ENCODE measurements around the gene TSC22D3.
A peak's percentile ranks its signal among the peaks of the same experiment; 100 is the strongest.

The TSC22D3 gene

DNA sequence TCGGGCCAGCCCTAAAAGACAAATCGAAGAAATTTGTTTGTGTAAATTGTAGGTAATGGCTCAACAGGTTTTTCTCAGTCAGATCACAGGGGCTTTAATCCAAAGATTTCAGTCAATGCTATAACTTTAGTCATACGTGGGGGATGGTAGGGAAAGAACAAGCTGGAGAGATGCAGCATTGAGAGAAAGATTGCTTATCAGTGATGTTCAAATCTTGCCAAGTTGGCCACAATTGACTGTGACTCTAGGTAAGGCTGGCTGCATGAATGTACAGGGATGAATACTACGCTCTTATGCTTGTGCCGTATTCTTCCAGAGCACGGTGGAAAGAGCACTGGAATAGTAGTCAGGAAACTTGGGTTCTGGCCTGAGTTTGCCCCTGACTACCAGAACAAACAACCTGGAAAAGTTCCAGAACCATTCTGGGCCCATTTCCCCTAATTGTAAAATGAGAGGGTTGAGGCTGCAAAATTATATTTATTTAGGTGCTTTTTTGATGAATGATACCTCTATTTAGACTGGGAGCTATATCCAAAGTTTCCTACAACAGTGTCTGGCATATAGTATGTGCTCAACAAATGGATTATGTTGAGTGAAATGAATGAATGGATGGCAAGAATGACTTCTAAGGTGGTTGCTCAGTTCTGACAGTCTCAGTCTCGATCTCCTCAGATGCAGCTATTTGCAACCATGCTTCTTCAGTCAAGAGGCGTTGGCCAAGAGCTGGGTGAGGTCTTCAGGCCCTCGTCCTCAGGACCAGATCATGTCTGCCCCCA, 44.4 kb downstream of the TSC22D3 start:
- no peak for DNase-seq (ENCODE audit: low read depth)

GRCh38 chrX:107730298-107730655, 45.3 kb downstream of the TSC22D3 start:
- no peak for DNase-seq (ENCODE audit: low read depth)

GRCh38 chrX:107729558-107730297, 45.9 kb downstream of the TSC22D3 start:
- DNase-seq (ENCODE audit: low read depth): no peak

GRCh38 chrX:107728371-107729099, 47.1 kb downstream of the TSC22D3 start:
- DNase-seq (ENCODE audit: low read depth): no peak

GRCh38 chrX:107726816-107727534, 48.6 kb downstream of the TSC22D3 start:
- no peak for DNase-seq (ENCODE audit: low read depth)

DNA sequence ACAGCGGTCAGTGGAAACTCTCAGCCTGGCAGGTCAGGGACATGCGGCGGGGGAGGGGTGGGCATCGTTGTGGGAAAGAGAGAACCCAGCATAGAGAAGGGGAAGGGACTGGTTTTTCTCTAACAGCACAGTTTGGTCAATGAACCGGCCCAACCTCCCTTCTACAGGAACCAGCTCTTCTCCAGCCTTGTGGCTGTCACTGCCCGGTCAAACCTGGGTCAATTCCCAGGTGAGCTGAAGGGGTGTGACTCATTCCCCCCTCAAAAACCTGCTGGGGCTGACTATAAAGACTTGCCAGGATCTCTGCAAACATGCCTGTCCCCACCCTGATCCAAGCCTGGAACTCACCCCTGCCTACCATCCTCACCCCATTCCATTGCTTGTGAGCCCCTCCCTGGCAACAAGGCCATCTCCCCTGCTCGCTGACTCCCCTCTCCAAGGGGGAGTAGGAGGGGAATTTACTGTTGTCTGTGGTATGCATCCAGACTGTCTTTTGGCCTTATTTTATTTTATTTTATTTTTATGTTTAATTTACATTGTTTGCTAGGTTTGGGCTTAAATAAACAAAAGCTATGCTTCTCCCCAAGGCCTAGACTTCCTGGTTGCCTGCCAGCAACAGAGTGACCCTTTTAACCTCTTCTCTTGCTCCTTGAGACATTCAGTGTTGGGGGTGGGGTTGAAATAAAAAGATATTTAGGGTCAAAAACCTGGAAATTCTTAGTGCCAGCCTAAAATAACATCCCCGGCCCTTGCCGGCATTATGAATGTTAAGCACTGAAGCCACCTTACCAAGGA, 49.6 kb downstream of the TSC22D3 start:
- DNase-seq (ENCODE audit: low read depth): no peak

- no peak for DNase-seq (ENCODE audit: low read depth)
These were observed 50.9 kb downstream of the TSC22D3 start for GRCh38 chrX:107724653-107725052.

GRCh38 chrX:107723511-107723910, 52.1 kb downstream of the TSC22D3 start:
- no peak for DNase-seq (ENCODE audit: low read depth)

- no peak for DNase-seq (ENCODE audit: low read depth)
These were observed 53.5 kb downstream of the TSC22D3 start for GRCh38 chrX:107721966-107722707.

DNA sequence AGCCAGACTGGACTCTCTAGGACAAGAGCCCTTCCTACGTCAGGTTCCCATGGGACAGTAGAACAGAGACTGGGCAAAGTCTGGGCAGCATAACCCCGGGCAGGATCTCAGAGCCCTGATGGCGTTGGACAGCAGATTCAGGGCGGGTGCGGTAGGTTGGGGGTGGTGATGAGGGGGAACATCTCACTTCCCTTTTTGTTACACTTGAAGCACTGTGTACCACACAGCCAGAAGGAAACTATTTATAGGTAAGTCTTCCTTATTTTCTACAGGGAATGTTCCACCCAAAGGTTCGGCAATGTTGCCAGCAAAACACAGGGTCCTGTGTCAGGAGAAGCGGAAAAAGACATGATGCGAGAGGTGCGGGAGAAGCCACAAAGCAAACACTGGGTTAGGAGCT, 54.3 kb downstream of the TSC22D3 start:
- DNase-seq (ENCODE audit: low read depth): no peak

DNA sequence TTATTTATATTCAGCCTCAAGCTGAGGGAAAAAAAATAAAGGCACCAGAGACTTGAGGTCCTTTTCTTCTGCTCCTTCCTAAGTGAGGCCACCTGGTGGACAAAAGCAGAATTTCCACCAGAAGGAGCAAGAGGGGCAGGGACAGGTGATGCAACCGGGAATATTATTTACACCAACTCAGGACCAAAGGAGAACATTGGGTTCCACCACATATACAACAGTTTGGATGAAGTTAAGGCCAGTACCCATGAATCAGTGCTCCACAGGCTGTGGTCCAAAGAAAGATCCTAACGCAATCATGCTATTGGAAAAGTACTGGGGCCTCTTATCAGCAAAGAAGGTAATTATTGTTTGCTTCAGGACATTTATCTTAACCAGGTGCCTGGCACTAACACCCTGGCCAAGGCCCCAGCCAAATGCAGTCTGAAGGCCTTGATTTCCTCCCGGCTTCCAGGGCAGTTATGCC, 57.4 kb downstream of the TSC22D3 start:
- peak; percentile 48 for DNase-seq (ENCODE audit: low read depth)

DNA sequence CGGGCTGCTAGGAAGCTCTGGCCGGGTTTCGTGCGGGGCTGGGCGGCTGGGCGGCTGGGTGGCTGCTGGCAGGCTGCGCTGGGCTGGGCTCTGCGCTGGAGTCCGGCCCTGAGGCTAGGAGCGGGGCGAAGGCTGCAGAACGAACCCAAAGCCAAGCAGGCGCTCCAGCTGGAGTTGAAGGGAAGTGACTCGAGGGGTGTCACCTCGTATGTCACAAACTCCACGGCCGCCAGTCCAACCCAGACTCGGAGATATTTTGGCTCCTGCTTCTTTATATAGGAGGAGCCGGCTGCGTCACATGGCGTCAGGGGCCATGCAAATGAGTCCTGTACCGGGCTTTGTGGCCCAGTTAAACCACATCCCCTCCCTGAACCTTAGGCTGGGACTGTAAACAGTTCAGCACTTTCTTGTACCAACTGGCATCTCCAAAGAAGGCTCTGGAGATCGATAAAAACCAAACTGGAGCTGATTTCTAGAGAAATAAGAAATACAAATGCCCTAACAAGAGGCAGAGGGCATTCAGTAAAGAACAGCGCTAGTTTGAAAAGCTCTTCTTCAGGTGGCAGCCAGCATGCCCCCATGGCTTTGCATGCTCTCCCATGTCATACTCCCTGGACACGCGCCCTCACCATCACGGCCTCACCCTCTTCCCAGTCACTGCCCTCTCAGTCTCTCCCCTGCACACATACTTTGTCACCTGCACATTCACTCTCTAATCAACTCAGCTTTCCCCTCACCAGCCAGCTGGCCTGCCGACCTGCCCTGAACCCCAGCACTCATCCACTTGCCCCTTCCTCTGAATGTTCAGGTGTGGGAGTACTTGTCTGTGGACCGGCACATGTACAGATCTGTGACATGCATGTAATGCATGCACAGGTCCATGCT, 58.5 kb downstream of the TSC22D3 start:
- DNase-seq (ENCODE audit: low read depth): peak; percentile 66

GRCh38 chrX:107716118-107716684, 59.4 kb downstream of the TSC22D3 start:
- no peak for DNase-seq (ENCODE audit: low read depth)

- DNase-seq (ENCODE audit: low read depth): no peak
These were observed 60.1 kb downstream of the TSC22D3 start for GRCh38 chrX:107715331-107716117.

DNA sequence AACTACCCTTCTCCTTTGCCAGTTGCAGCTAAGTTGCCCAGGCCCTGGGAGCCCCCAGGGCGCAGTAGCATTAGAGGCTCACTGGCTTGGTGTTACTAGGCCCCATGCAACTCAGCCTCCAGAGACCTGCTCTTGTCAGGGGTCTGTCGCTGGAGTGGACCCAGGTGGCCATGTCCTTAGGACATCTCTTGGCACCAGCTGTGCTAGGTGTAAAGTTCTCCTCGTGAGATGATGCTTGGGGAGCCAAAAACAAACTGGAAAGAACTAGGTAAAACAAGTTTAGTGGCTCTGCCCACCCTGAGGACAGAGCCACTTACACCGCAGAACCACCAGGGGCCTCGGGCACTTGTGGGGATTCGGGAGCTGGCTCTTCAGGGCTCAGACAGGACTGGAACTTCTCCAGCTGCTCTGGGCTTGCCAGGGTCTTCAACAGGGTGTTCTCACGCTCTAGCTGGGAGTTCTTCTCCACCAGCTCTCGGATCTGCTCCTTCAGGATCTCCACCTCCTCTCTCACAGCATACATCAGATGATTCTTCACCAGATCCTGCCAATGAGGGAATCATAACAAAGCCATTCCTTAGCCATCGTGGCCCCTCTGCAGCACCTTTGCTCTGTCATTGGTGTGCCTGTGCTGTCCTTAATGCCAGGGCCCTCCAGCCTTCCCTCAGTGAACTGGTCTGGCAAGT, 61.2 kb downstream of the TSC22D3 start:
- DNase-seq (ENCODE audit: low read depth): no peak

DNA sequence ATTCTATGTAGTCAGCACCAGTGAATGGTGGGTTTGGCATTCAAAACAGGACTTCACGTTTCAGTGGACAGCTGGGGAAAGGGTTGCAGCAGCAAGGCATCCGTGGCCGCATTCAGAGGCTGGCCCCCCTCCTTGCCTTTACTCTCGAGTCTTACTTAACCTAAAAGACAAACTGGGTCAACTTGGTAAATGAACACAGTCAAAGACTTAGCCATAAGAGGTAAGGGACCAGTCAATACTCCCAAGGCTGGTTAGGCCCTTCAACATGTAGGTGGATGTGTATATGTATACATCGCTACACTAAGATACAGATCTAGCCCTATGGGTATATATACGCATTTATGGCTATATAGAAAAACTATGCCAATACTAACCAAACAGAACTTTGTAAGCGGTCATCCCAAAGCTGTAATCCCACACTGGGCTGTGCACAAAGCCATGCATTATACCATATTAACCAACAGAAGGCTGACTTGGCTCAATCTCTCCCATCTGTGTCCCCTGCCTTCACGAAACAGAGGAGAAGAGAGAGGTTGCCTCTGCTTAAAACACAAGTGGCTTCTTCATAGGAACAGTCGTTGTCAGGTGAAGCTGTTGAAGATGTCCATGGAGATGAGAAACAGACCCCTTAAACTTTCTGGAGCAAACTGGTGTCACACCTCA, 61.9 kb downstream of the TSC22D3 start:
- no peak for DNase-seq (ENCODE audit: low read depth)

GRCh38 chrX:107713203-107713542, 62.4 kb downstream of the TSC22D3 start:
- no peak for DNase-seq (ENCODE audit: low read depth)

Measured in activated T-cell treated with anti-CD3 and anti-CD28 coated beads for 48 hours (primary cell).